Astrocyte of the spinal cord (primary cell): ENCODE data around the gene NEK11.
A peak's percentile ranks its signal among the peaks of the same experiment; 100 is the strongest.

Experiments
- DNase-seq: peaks from one replicate; pipeline ENCODE4 v3.0.0; 2011; ENCODE audit warnings: low read depth, low spot score
- H3K4me3 ChIP-seq: 2 replicates; pipeline ENCODE4 v1.5.1; 2011; ENCODE audit warnings: low read depth, mild to moderate bottlenecking, low read length, moderate library complexity
- in situ Hi-C: cut with HindIII; loops from 2 replicates; pipeline ENCODE4 v1.10.0; 2017; ENCODE audit warnings: low sequenced_read_pairs
- TF ChIP-seq, protein P1 (sequence below): IDR thresholded peaks from 2 replicates; pipeline ENCODE4 v1.5.1; 2012; ENCODE audit warnings: low read depth, mild to moderate bottlenecking, low read length, inconsistent platforms

Gene NEK11, protein sequence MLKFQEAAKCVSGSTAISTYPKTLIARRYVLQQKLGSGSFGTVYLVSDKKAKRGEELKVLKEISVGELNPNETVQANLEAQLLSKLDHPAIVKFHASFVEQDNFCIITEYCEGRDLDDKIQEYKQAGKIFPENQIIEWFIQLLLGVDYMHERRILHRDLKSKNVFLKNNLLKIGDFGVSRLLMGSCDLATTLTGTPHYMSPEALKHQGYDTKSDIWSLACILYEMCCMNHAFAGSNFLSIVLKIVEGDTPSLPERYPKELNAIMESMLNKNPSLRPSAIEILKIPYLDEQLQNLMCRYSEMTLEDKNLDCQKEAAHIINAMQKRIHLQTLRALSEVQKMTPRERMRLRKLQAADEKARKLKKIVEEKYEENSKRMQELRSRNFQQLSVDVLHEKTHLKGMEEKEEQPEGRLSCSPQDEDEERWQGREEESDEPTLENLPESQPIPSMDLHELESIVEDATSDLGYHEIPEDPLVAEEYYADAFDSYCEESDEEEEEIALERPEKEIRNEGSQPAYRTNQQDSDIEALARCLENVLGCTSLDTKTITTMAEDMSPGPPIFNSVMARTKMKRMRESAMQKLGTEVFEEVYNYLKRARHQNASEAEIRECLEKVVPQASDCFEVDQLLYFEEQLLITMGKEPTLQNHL

GRCh38 chr3:131026321-131027151 lies at the start of gene NEK11, which contains the start of gene ASTE1:
NEK11 (plus strand) TSS chr3:131026877; CDS start chr3:131029709, 2,832 bp downstream.
ASTE1 (minus strand) TSS chr3:131026825; CDS start chr3:131025306, 1,519 bp downstream.
- TF ChIP-seq, protein P1, sequence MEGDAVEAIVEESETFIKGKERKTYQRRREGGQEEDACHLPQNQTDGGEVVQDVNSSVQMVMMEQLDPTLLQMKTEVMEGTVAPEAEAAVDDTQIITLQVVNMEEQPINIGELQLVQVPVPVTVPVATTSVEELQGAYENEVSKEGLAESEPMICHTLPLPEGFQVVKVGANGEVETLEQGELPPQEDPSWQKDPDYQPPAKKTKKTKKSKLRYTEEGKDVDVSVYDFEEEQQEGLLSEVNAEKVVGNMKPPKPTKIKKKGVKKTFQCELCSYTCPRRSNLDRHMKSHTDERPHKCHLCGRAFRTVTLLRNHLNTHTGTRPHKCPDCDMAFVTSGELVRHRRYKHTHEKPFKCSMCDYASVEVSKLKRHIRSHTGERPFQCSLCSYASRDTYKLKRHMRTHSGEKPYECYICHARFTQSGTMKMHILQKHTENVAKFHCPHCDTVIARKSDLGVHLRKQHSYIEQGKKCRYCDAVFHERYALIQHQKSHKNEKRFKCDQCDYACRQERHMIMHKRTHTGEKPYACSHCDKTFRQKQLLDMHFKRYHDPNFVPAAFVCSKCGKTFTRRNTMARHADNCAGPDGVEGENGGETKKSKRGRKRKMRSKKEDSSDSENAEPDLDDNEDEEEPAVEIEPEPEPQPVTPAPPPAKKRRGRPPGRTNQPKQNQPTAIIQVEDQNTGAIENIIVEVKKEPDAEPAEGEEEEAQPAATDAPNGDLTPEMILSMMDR: no peak
- in situ Hi-C loops: no loop called here
- H3K4me3 ChIP-seq: peak within 1 kb of the TSS; percentile 79
- peak; percentile 89 for DNase-seq

DNA sequence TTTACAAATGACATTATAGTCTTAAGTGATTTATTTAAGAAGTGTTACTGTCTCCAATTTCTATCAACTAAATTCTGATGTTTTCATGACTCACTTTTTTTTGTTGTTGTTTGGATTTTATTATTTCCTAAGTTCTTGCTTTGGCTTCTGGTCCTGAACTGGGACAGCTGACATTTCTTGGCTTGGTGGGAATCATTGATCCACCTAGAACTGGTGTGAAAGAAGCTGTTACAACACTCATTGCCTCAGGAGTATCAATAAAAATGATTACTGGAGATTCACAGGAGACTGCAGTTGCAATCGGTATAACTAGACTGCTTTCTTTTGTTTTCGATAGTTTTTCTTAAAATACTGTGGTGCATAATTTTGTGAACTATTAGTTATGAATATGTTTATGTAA lies 47.6 kb upstream of the NEK11 start:
- H3K4me3 ChIP-seq: no peak overlapping the region
- in situ Hi-C loops: no loop called here
- TF ChIP-seq, protein P1: no peak
- no peak for DNase-seq

DNA sequence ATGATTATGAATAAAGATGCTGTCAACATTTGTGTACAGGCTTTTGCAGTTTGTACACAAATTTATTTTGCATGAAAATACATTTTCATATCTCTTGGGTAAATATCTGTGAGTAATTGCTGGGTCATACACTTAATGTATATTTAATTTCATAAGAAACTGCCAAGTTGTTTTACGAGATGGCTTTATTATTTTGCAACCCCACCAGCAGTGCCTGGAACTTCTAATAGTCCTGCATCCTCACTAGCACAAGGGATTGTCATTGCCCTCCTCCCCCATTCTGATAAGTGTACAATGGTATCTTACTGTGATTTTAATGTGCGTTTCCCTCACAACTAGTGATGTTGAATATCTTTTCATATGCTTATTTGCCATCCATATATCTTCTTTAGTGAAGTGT lies 45.2 kb upstream of the NEK11 start:
- DNase-seq: no peak
- H3K4me3 ChIP-seq: no peak overlapping the region
- in situ Hi-C loops: no loop called here
- TF ChIP-seq, protein P1: no peak

- in situ Hi-C loops: no loop called here
These were observed 36.4 kb upstream of the NEK11 start for GRCh38 chr3:130990282-130990681.

DNA sequence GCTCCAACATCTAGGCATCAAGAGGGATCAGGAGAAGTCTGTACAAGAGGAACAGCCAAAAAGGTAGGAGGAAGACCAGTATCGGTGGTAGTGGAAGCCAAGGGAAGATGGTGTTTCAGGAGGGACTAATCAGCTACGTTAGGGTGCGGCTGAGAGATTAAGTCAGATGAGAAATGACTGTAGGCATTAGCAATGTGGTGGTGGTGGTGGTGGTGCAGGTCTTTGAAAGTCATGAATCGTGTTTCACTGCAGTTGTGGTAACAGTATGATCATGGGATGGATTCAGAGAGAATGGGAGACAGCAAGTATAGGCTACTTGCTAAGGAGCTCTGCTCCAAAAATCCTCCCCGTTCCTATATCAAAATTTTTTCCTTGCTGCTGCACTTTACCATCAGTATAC lies 35.6 kb upstream of the NEK11 start:
- DNase-seq: no peak
- TF ChIP-seq, protein P1: no peak
- in situ Hi-C loops: no loop called here
- no peak overlapping the region for H3K4me3 ChIP-seq

More at GRCh38 chr3:130990282-130990681, 36.4 kb upstream of the NEK11 start:
- TF ChIP-seq, protein P1: no peak
- no peak overlapping the region for H3K4me3 ChIP-seq
- no peak for DNase-seq

GRCh38 chr3:130992344-130992743 lies 34.3 kb upstream of the NEK11 start:
- TF ChIP-seq, protein P1: no peak
- no peak overlapping the region for H3K4me3 ChIP-seq
- DNase-seq: no peak
- in situ Hi-C loops: no loop called here
